ENCODE measurements around the gene POLE4. TPM values are rescaled to one million over a fixed set of nuclear protein-coding genes. Genes with fewer than 3 reads are reported as not detected.

The POLE4 gene
- total RNA-seq, 2 donors from 2014 or later, result 15.1 to 19.8 TPM

GRCh38 chr2:75002007-75002406 lies 43.6 kb downstream of the POLE4 start:
- H3K4me1 ChIP-seq, result no peaks in the 10 kb centered on the region
- TF ChIP-seq, protein P1, sequence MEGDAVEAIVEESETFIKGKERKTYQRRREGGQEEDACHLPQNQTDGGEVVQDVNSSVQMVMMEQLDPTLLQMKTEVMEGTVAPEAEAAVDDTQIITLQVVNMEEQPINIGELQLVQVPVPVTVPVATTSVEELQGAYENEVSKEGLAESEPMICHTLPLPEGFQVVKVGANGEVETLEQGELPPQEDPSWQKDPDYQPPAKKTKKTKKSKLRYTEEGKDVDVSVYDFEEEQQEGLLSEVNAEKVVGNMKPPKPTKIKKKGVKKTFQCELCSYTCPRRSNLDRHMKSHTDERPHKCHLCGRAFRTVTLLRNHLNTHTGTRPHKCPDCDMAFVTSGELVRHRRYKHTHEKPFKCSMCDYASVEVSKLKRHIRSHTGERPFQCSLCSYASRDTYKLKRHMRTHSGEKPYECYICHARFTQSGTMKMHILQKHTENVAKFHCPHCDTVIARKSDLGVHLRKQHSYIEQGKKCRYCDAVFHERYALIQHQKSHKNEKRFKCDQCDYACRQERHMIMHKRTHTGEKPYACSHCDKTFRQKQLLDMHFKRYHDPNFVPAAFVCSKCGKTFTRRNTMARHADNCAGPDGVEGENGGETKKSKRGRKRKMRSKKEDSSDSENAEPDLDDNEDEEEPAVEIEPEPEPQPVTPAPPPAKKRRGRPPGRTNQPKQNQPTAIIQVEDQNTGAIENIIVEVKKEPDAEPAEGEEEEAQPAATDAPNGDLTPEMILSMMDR (IDR thresholded peaks at IDR 0.05), result no peak
- no peak for DNase-seq (ENCODE audit: low spot score)
- H3K27ac ChIP-seq, result no peak overlapping the region
- no peaks in the 10 kb centered on the region for H3K36me3 ChIP-seq
- no peak overlapping the region for H3K4me3 ChIP-seq
- no peaks in the 10 kb centered on the region for H3K27me3 ChIP-seq
- H3K9me3 ChIP-seq, result peaks cover 0 to 7% of the 10 kb centered on the region in 2 donors

GRCh38 chr2:75003276-75003675 lies 44.8 kb downstream of the POLE4 start:
- Histone ChIP-seq H3K36me3 (no peaks in the 10 kb centered on the region), H3K9me3 (peaks cover 0 to 4% of the 10 kb centered on the region in 2 donors), H3K4me1 (no peaks in the 10 kb centered on the region), H3K27ac (no peak overlapping the region), H3K4me3 (no peak overlapping the region), H3K27me3 (no peaks in the 10 kb centered on the region)
- TF ChIP-seq, protein P1 (IDR thresholded peaks at IDR 0.05), result no peak
- no peak for DNase-seq (ENCODE audit: low spot score)

GRCh38 chr2:75003773-75004172 lies 45.3 kb downstream of the POLE4 start:
- Histone ChIP-seq H3K4me1 (no peaks in the 10 kb centered on the region), H3K27me3 (no peaks in the 10 kb centered on the region), H3K27ac (no peak overlapping the region), H3K36me3 (no peaks in the 10 kb centered on the region), H3K4me3 (no peak overlapping the region), H3K9me3 (no peaks in the 10 kb centered on the region)
- TF ChIP-seq, protein P1 (IDR thresholded peaks at IDR 0.05), result no peak
- DNase-seq (ENCODE audit: low spot score), result no peak

DNA sequence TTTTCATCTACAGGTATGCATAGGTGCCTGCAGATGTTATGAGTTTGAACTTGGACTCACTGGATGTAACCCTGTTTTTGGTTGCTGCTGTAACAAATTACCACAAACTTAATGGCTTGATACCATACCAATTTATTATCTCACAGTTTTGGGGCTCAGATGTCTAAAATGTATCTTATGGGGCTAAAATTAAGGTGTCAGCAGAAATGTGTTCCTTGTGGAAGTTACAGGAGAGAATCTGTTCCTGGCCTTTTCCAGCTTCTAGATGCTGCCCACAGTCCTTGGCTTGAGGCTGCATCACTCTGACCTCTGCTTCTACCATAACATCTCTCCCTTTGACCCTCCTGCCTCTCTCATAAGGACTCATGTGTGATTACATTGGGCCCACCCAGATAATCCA lies 47.6 kb downstream of the POLE4 start:
- DNase-seq (ENCODE audit: low spot score), result no peak
- no peaks in the 10 kb centered on the region for H3K4me1 ChIP-seq
- H3K9me3 ChIP-seq, result no peaks in the 10 kb centered on the region
- H3K27ac ChIP-seq, result no peak overlapping the region
- TF ChIP-seq, protein P1 (IDR thresholded peaks at IDR 0.05), result no peak
- no peak overlapping the region for H3K4me3 ChIP-seq
- no peaks in the 10 kb centered on the region for H3K27me3 ChIP-seq
- H3K36me3 ChIP-seq, result no peaks in the 10 kb centered on the region

GRCh38 chr2:75007061-75007460 lies 48.6 kb downstream of the POLE4 start:
- no peak overlapping the region for H3K27ac ChIP-seq
- no peaks in the 10 kb centered on the region for H3K36me3 ChIP-seq
- TF ChIP-seq, protein P1 (IDR thresholded peaks at IDR 0.05), result no peak
- no peak overlapping the region for H3K4me3 ChIP-seq
- DNase-seq (ENCODE audit: low spot score), result no peak
- no peaks in the 10 kb centered on the region for H3K9me3 ChIP-seq
- H3K27me3 ChIP-seq, result no peaks in the 10 kb centered on the region
- H3K4me1 ChIP-seq, result no peaks in the 10 kb centered on the region

DNA sequence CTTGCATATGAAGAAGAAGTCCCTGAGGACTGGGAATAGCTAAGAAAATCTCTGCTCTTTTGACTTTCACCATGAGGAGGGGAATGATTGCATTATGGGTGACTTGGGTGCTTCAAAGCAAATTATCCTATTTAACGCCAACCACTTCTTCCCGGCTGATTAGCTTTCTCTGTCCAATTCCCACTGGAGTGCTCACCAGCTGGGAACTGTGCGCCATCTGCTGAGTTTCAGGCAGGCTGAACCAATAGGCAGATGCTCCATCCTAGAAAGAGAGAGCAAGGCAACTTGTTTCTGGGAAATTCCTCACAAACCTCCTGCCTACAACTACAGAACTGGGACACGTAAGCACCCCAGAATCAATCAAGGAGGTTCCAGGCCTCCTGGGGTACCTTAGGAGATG lies 49.4 kb downstream of the POLE4 start:
- TF ChIP-seq, protein P1 (IDR thresholded peaks at IDR 0.05), result no peak
- DNase-seq (ENCODE audit: low spot score), result no peak
- Histone ChIP-seq H3K4me1 (no peaks in the 10 kb centered on the region), H3K4me3 (no peak overlapping the region), H3K9me3 (no peaks in the 10 kb centered on the region), H3K36me3 (no peaks in the 10 kb centered on the region), H3K27ac (no peak overlapping the region), H3K27me3 (no peaks in the 10 kb centered on the region)

Measured in right atrium auricular region (tissue), 2 donors.